Common myeloid progenitor, CD34-positive (primary cell): ENCODE results near the gene GIMAP7. TPM values are rescaled to one million over a fixed set of nuclear protein-coding genes. Genes with fewer than 3 reads are reported as not detected.
A peak's percentile ranks its signal among the peaks of the same experiment; 100 is the strongest.

Source experiments
- CTCF ChIA-PET: fragments of 350-600 bp; sonication (Branson Sonifier 250); formaldehyde crosslinking; loops from one replicate; lab custom pipeline; 2021; ENCODE audit warnings: antibody characterized with exemption; lab: Charles Lee
- POLR2A ChIA-PET: fragments of 350-600 bp; sonication (Branson Sonifier 250); formaldehyde crosslinking; loops from one replicate; lab custom pipeline; 2021; ENCODE audit warnings: antibody characterized with exemption; lab: Charles Lee
- DNase-seq, 3 donors: peaks; one replicate each; pipeline versions ENCODE4 v3.0.0 to v3.0.0-alpha.2; 2013
- H3K27ac ChIP-seq, 2 experiments: 1 replicate in 1 of 2; 2 replicates in 1 of 2; pipeline ENCODE4 v1.7.0; 2013; ENCODE audit warnings: inconsistent platforms in 2 of 2, low read length in 2 of 2, mild to moderate bottlenecking in 2 of 2, low read depth in 1 of 2, moderate library complexity in 1 of 2; ENCODE audit not compliant: severe bottlenecking in 2 of 2, insufficient read depth in 1 of 2, poor library complexity in 1 of 2
- H3K27me3 ChIP-seq, 5 experiments: replicated peaks in 2 of 5; 1 replicate in 3 of 5; 2 replicates in 2 of 5; pipeline versions ENCODE4 v1.6.1 to v1.7.0; 2013; ENCODE audit warnings: low read length in 4 of 5, mild to moderate bottlenecking in 2 of 5, moderate library complexity in 2 of 5, inconsistent platforms in 1 of 5; ENCODE audit not compliant: insufficient read depth in 5 of 5, control insufficient read depth in 4 of 5
- H3K36me3 ChIP-seq, 4 experiments: 1 replicate in 2 of 4; 2 replicates in 2 of 4; pipeline versions ENCODE4 v1.6.1 to v1.7.0; 2013; ENCODE audit warnings: low read length in 3 of 4, control low read depth in 1 of 4, mild to moderate bottlenecking in 1 of 4; ENCODE audit not compliant: control insufficient read depth in 4 of 4, insufficient read depth in 4 of 4
- H3K4me1 ChIP-seq, 4 experiments: 1 replicate in 3 of 4; 2 replicates in 1 of 4; pipeline versions ENCODE4 v1.6.1 to v1.7.1; 2013; ENCODE audit warnings: low read length in 3 of 4, mild to moderate bottlenecking in 3 of 4, control low read depth in 1 of 4, inconsistent platforms in 1 of 4, moderate library complexity in 1 of 4; ENCODE audit not compliant: control insufficient read depth in 4 of 4, insufficient read depth in 4 of 4; ENCODE audit errors: control extremely low read depth in 1 of 4
- H3K4me3 ChIP-seq, 7 experiments: 1 replicate in 4 of 7; 2 replicates in 3 of 7; pipeline versions ENCODE4 v1.5.1 to v1.7.0; 2013; ENCODE audit warnings: mild to moderate bottlenecking in 7 of 7, low read length in 6 of 7, moderate library complexity in 6 of 7, inconsistent platforms in 2 of 7, low read depth in 2 of 7, control low read depth in 1 of 7; ENCODE audit not compliant: insufficient read depth in 4 of 7, control insufficient read depth in 1 of 7; ENCODE audit errors: extremely low read depth in 1 of 7
- H3K9me3 ChIP-seq, 5 experiments: 1 replicate in 4 of 5; 2 replicates in 1 of 5; pipeline versions ENCODE4 v1.6.1 to v1.7.1; 2013; ENCODE audit warnings: low read length in 4 of 5, mild to moderate bottlenecking in 2 of 5, inconsistent platforms in 1 of 5, low read depth in 1 of 5, moderate library complexity in 1 of 5; ENCODE audit not compliant: control insufficient read depth in 4 of 5, insufficient read depth in 2 of 5; ENCODE audit errors: control extremely low read depth in 1 of 5
- WGBS: methylation state at CpG from one replicate; pipeline ENCODE4 v1.1.5; 2013; ENCODE audit not compliant: insufficient coverage; 5-methylcytosine and 5-hydroxymethylcytosine counted together
- polyA plus RNA-seq: library from polyadenylated mRNA; unstranded; fragments of 120-200 nt; gene quantifications from one replicate; pipeline ENCODE4 v1.2.1, GENCODE V29; 2013

GIMAP7 gene
- polyA plus RNA-seq, result 15.3 TPM

GRCh38 chr7:150514748-150515222, at the start of gene GIMAP7:
GIMAP7 (plus strand) TSS chr7:150514872; CDS start chr7:150519975, 5,103 bp downstream.
- 0% methylated on average over 2 of the region's 3 CpGs for WGBS
- Histone ChIP-seq H3K27me3 (no peaks in the 10 kb centered on the region), H3K27ac (peak within 1 kb of the TSS; percentile 64 to 86), H3K4me1 (peaks cover 6 to 21% (median 17%) of the 10 kb centered on the region in 4 experiments), H3K9me3 (peaks cover 0 to 11% (median 2%) of the 10 kb centered on the region in 5 experiments), H3K36me3 (peaks cover 0 to 9% (median 2%) of the 10 kb centered on the region in 4 experiments), H3K4me3 (peak within 1 kb of the TSS; percentile 50 to 92 (median 80))
- ChIA-PET CTCF (interaction anchor here (1.0 to 2.0 kb wide), 3 partner anchors 12 to 66 kb away, joined by 3 to 5 read pairs (median 3); no protein-coding TSS in a partner anchor), POLR2A (interaction anchor here (1.1 kb wide), 1 partner anchor 42 kb away, joined by 3 read pairs; no protein-coding TSS in a partner anchor)
- peak; percentile 24 to 72 (median 61) for DNase-seq

GRCh38 chr7:150464962-150465361, 49.7 kb upstream of the GIMAP7 start:
- WGBS, result 100% methylated on average over 1 of the region's 1 CpG
- DNase-seq, result no peak
- Histone ChIP-seq H3K4me3 (no peak overlapping the region), H3K27me3 (no peaks in the 10 kb centered on the region), H3K9me3 (peaks cover 0 to 44% (median 15%) of the 10 kb centered on the region in 5 experiments), H3K27ac (no peak overlapping the region), H3K4me1 (no peaks in the 10 kb centered on the region), H3K36me3 (peaks cover 0 to 38% (median 5%) of the 10 kb centered on the region in 4 experiments)
- ChIA-PET CTCF (interaction anchor here (1.0 to 2.2 kb wide), 4 partner anchors 9 to 235 kb away, joined by 3 to 6 read pairs (median 4); no protein-coding TSS in a partner anchor), POLR2A (no interaction called here)

- POLR2A ChIA-PET, result no interaction called here
- no peak overlapping the region for H3K27ac ChIP-seq
Observed at GRCh38 chr7:150465414-150465813, 49.3 kb upstream of the GIMAP7 start.

GRCh38 chr7:150466477-150466876, 48.2 kb upstream of the GIMAP7 start:
- no peaks in the 10 kb centered on the region for H3K27me3 ChIP-seq
- no peak overlapping the region for H3K4me3 ChIP-seq
- CTCF ChIA-PET, result interaction anchor here (0.7 to 2.2 kb wide), 3 partner anchors 9 to 676 kb away, joined by 3 to 6 read pairs (median 4); no protein-coding TSS in a partner anchor
- H3K36me3 ChIP-seq, result peaks cover 0 to 34% (median 7%) of the 10 kb centered on the region in 4 experiments
- no peak overlapping the region for H3K27ac ChIP-seq
- no peak for DNase-seq
- POLR2A ChIA-PET, result interaction anchor here (0.7 kb wide), 1 partner anchor 37 kb away, joined by 4 read pairs; no protein-coding TSS in a partner anchor
- H3K4me1 ChIP-seq, result no peaks in the 10 kb centered on the region
- 96% methylated on average over 6 of the region's 6 CpGs for WGBS
- H3K9me3 ChIP-seq, result peaks cover 0 to 28% (median 9%) of the 10 kb centered on the region in 5 experiments

More at GRCh38 chr7:150465414-150465813, 49.3 kb upstream of the GIMAP7 start:
- Histone ChIP-seq H3K4me3 (no peak overlapping the region), H3K36me3 (peaks cover 0 to 36% (median 5%) of the 10 kb centered on the region in 4 experiments), H3K4me1 (no peaks in the 10 kb centered on the region), H3K9me3 (peaks cover 0 to 39% (median 12%) of the 10 kb centered on the region in 5 experiments), H3K27me3 (no peaks in the 10 kb centered on the region)
- WGBS, result 100% methylated on average over 2 of the region's 2 CpGs
- DNase-seq, result no peak
- CTCF ChIA-PET, result interaction anchor here (1.0 to 2.2 kb wide), 4 partner anchors 9 to 235 kb away, joined by 3 to 6 read pairs (median 4); no protein-coding TSS in a partner anchor

- POLR2A ChIA-PET, result no interaction called here
- CTCF ChIA-PET, result no interaction called here
- Histone ChIP-seq H3K4me3 (no peak overlapping the region), H3K27ac (no peak overlapping the region), H3K4me1 (no peaks in the 10 kb centered on the region), H3K36me3 (peaks cover 4 to 45% (median 9%) of the 10 kb centered on the region in 4 experiments), H3K27me3 (no peaks in the 10 kb centered on the region), H3K9me3 (peaks cover 0 to 12% (median 8%) of the 10 kb centered on the region in 5 experiments)
- DNase-seq, result no peak
- no CpG with 5 or more reads among the region's 3 CpGs for WGBS
Observed at GRCh38 chr7:150468241-150468640, 46.4 kb upstream of the GIMAP7 start.

- no peak for DNase-seq
- CTCF ChIA-PET, result interaction anchor here (0.8 kb wide), 1 partner anchor 9 kb away, joined by 3 read pairs; no protein-coding TSS in a partner anchor
- H3K36me3 ChIP-seq, result peaks cover 4 to 39% (median 9%) of the 10 kb centered on the region in 4 experiments
Observed at GRCh38 chr7:150471886-150472285, 42.8 kb upstream of the GIMAP7 start.

GRCh38 chr7:150473902-150474301, 40.8 kb upstream of the GIMAP7 start:
- POLR2A ChIA-PET, result no interaction called here
- H3K27ac ChIP-seq, result no peak overlapping the region
- H3K36me3 ChIP-seq, result peaks cover 4 to 34% (median 9%) of the 10 kb centered on the region in 4 experiments
- H3K27me3 ChIP-seq, result no peaks in the 10 kb centered on the region
- CTCF ChIA-PET, result interaction anchor here (1.1 kb wide), 1 partner anchor 9 kb away, joined by 3 read pairs; no protein-coding TSS in a partner anchor
- H3K4me3 ChIP-seq, result no peak overlapping the region
- WGBS, result 95% methylated on average over 6 of the region's 7 CpGs
- no peak for DNase-seq
- no peaks in the 10 kb centered on the region for H3K9me3 ChIP-seq
- H3K4me1 ChIP-seq, result no peaks in the 10 kb centered on the region

More at GRCh38 chr7:150471886-150472285, 42.8 kb upstream of the GIMAP7 start:
- Histone ChIP-seq H3K4me1 (no peaks in the 10 kb centered on the region), H3K4me3 (no peak overlapping the region), H3K27ac (no peak overlapping the region), H3K9me3 (no peaks in the 10 kb centered on the region), H3K27me3 (no peaks in the 10 kb centered on the region)
- 100% methylated on average over 5 of the region's 5 CpGs for WGBS
- POLR2A ChIA-PET, result interaction anchor here (0.7 kb wide), 1 partner anchor 251 kb away, joined by 4 read pairs; no protein-coding TSS in a partner anchor
